GM12878 (cell line): ENCODE measurements around the gene TIPARP. TPM values are rescaled to one million over a fixed set of nuclear protein-coding genes. Genes with fewer than 3 reads are reported as not detected.
A peak's percentile ranks its signal among the peaks of the same experiment; 100 is the strongest.

ENCODE experiments used
- CHD1 ChIP-seq: IDR thresholded peaks from 2 replicates; pipeline ENCODE4 v1.6.1; 2012; ENCODE audit warnings: low read depth, low read length, improper control_type of control experiment
- ETV6 ChIP-seq, 2 experiments: fragments of 450-650 bp in 1 of 2; IDR thresholded peaks in 1 of 2; conservative IDR thresholded peaks in 1 of 2; 2 replicates each; pipeline ENCODE4 v1.6.1; 2014; ENCODE audit warnings: antibody characterized with exemption in 1 of 2, borderline replicate concordance in 1 of 2, low read depth in 1 of 2, mild to moderate bottlenecking in 1 of 2, moderate library complexity in 1 of 2
- HCFC1 ChIP-seq: fragments of 150-350 bp; IDR thresholded peaks from 2 replicates; pipeline ENCODE4 v1.6.1; 2014; ENCODE audit warnings: low read length
- HDGF ChIP-seq: fragments of 450-650 bp; IDR thresholded peaks from 2 replicates; pipeline ENCODE4 v1.6.1; 2016; ENCODE audit warnings: antibody characterized with exemption
- IKZF1 ChIP-seq: fragments of 450-650 bp; conservative IDR thresholded peaks from 2 replicates; pipeline ENCODE4 v1.6.1; 2017; ENCODE audit warnings: antibody characterized with exemption, mild to moderate bottlenecking
- JUNB ChIP-seq: IDR thresholded peaks from 2 replicates; pipeline ENCODE4 v1.6.1; 2016; ENCODE audit warnings: antibody characterized with exemption, mild to moderate bottlenecking
- LARP7 ChIP-seq: fragments of 450-650 bp; IDR thresholded peaks from 2 replicates; pipeline ENCODE4 v1.6.1; 2017; ENCODE audit warnings: mild to moderate bottlenecking
- MEF2B ChIP-seq: fragments of 450-650 bp; IDR thresholded peaks from 2 replicates; pipeline ENCODE4 v1.6.1; 2018; ENCODE audit warnings: mild to moderate bottlenecking, moderate library complexity; ENCODE audit not compliant: partially characterized antibody, poor library complexity, severe bottlenecking
- MYC ChIP-seq: IDR thresholded peaks from 2 replicates; pipeline ENCODE4 v1.6.1; 2011; ENCODE audit warnings: mild to moderate bottlenecking, low read length, moderate library complexity, inconsistent platforms; ENCODE audit not compliant: insufficient read depth, insufficient replicate concordance, insufficient read length, severe bottlenecking
- POLR2AphosphoS5 ChIP-seq: IDR thresholded peaks from 2 replicates; pipeline ENCODE4 v1.6.1; 2011; ENCODE audit warnings: mild to moderate bottlenecking, low read length, inconsistent platforms
- RAD21 ChIP-seq: IDR thresholded peaks from 2 replicates; pipeline ENCODE4 v1.6.1; 2011; ENCODE audit warnings: mild to moderate bottlenecking, low read depth, low read length, moderate library complexity; ENCODE audit not compliant: insufficient read depth
- RCOR1 ChIP-seq: conservative IDR thresholded peaks from 2 replicates; pipeline ENCODE4 v1.6.1; 2012; ENCODE audit warnings: low read depth, low read length, improper control_type of control experiment
- RELA ChIP-seq: fragments of 450-650 bp; IDR thresholded peaks from 2 replicates; pipeline ENCODE4 v1.8.0; 2014; ENCODE audit warnings: borderline replicate concordance; ENCODE audit not compliant: partially characterized antibody
- SIX5 ChIP-seq: IDR thresholded peaks from 2 replicates; pipeline ENCODE4 v1.6.1; 2011; ENCODE audit warnings: mild to moderate bottlenecking, low read depth, low read length, moderate library complexity; ENCODE audit not compliant: severe bottlenecking
- SPI1 ChIP-seq: IDR thresholded peaks from 2 replicates; pipeline ENCODE4 v1.6.1; 2011; ENCODE audit warnings: low read depth, mild to moderate bottlenecking, low read length, moderate library complexity, borderline replicate concordance; ENCODE audit not compliant: insufficient read depth
- SREBF1 ChIP-seq: IDR thresholded peaks from 2 replicates; pipeline ENCODE4 v1.6.1; 2012; ENCODE audit warnings: mild to moderate bottlenecking, low read length
- SUPT20H ChIP-seq: IDR thresholded peaks from 2 replicates; pipeline ENCODE4 v1.6.1; 2011; ENCODE audit warnings: low read depth, mild to moderate bottlenecking, low read length, moderate library complexity, borderline replicate concordance; ENCODE audit not compliant: control insufficient read depth
- TCF3 ChIP-seq: IDR thresholded peaks from 2 replicates; pipeline ENCODE4 v1.6.1; 2012; ENCODE audit warnings: low read depth, mild to moderate bottlenecking, low read length, borderline replicate concordance; ENCODE audit not compliant: insufficient read depth
- ZSCAN29 ChIP-seq: fragments of 450-650 bp; IDR thresholded peaks from 2 replicates; pipeline ENCODE4 v1.6.1; 2017; ENCODE audit warnings: mild to moderate bottlenecking, moderate library complexity
- polyA plus RNA-seq, 11 experiments: library from polyadenylated mRNA; depleted of rRNA in 4 of 11; unstranded in 6 of 11; stranded (reverse) in 5 of 11; fragments of >200 nt; fragmentation: Nextera tagmentation in 4 of 11; fragmentation: Illumina TruSeq in 1 of 11; extraction: Ambion mirVana in 4 of 11; extraction: Trizol in 1 of 11; gene quantifications; 1 replicate in 1 of 11; 2 replicates in 10 of 11; pipeline versions ENCODE4 v1.2.1 to v1.2.3, GENCODE V29; 2011 to 2016; ENCODE audit warnings: inconsistent platforms in 2 of 11, missing spikeins in 2 of 11, low read depth in 1 of 11
- total RNA-seq, 4 experiments: library from RNA; depleted of rRNA in 3 of 4; stranded (reverse); fragments of >200 nt in 3 of 4; fragmentation: Illumina TruSeq in 1 of 4; extraction: Trizol in 1 of 4; gene quantifications; 2 replicates each; pipeline versions ENCODE4 v1.2.1 to v1.2.3, GENCODE V29; 2013 to 2021
- TF ChIP-seq, protein P1 (sequence below): fragments of 450-650 bp; IDR thresholded peaks from 2 replicates; pipeline ENCODE4 v1.6.1; 2017; ENCODE audit warnings: mild to moderate bottlenecking, low read depth, inconsistent platforms; ENCODE audit not compliant: poor library complexity, severe bottlenecking
- TF ChIP-seq, protein P2 (sequence below): fragments of 150-350 bp; IDR thresholded peaks from 2 replicates; pipeline ENCODE4 v1.6.1; 2016; ENCODE audit warnings: low read depth, low read length
- TF ChIP-seq, protein P3 (sequence below): IDR thresholded peaks from 2 replicates; pipeline ENCODE4 v1.6.1; 2011; ENCODE audit warnings: borderline replicate concordance, low read depth, mild to moderate bottlenecking, moderate library complexity, low read length; ENCODE audit not compliant: insufficient read depth, poor library complexity, severe bottlenecking
- TF ChIP-seq, protein P4 (sequence below): IDR thresholded peaks from 2 replicates; pipeline ENCODE4 v1.6.1; 2011; ENCODE audit warnings: mild to moderate bottlenecking, low read depth, low read length, moderate library complexity; ENCODE audit not compliant: insufficient replicate concordance

The TIPARP gene
- total and polyA plus RNA-seq, 10 of the 15 experiments (the other 5 are each of a cell fraction or from before 2014, with no cell fraction given): 3.2 to 21.5 (median 12.0) TPM

DNA sequence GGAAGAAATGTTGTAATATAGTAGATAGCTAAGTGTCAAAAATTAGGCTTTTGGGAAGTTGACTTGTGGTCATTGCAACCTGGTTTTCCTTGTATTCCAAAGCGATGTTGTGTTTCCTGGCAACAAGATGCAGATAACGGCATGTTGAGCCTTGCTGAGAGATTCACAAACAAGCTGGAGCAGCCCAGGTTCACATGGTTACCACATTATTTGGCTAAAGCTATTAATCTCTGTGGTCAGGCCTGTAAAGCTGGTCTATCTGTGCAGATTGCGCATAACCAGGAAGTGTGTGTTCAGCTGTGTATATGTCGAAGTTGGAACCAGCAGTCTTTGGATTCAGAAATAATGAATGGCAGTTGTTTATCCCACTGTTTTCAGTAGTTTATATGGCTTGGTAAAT, 6.6 kb downstream of the TIPARP start (continued):
- TF ChIP-seq SUPT20H (no peak), IKZF1 (peak; percentile 60), SPI1 (0 out of 2 replicates have a peak, but pooled peaks have one; percentile 14), MEF2B (peak; percentile 34), ZSCAN29 (no peak), RELA (no peak), HDGF (0 out of 2 replicates have a peak, but pooled peaks have one; percentile 47), RCOR1 (no peak), RAD21 (no peak), LARP7 (no peak), ETV6 (conservative IDR thresholded peaks at IDR 0.05 in 1 of 2, IDR thresholded peaks at IDR 0.05 in 1 of 2; ENCODE audit: borderline replicate concordance in 1 of 2, low read depth in 1 of 2) (no peak), JUNB (no peak), POLR2AphosphoS5 (0 out of 2 replicates have a peak, but pooled peaks have one; percentile 38), CHD1 (0 out of 2 replicates have a peak, but pooled peaks have one; percentile 56), MYC (no peak), TCF3 (no peak), HCFC1 (no peak), SREBF1 (no peak), SIX5 (no peak)
- TF ChIP-seq, protein P1, sequence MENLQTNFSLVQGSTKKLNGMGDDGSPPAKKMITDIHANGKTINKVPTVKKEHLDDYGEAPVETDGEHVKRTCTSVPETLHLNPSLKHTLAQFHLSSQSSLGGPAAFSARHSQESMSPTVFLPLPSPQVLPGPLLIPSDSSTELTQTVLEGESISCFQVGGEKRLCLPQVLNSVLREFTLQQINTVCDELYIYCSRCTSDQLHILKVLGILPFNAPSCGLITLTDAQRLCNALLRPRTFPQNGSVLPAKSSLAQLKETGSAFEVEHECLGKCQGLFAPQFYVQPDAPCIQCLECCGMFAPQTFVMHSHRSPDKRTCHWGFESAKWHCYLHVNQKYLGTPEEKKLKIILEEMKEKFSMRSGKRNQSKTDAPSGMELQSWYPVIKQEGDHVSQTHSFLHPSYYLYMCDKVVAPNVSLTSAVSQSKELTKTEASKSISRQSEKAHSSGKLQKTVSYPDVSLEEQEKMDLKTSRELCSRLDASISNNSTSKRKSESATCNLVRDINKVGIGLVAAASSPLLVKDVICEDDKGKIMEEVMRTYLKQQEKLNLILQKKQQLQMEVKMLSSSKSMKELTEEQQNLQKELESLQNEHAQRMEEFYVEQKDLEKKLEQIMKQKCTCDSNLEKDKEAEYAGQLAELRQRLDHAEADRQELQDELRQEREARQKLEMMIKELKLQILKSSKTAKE: peak; percentile 27
- TF ChIP-seq, protein P2, sequence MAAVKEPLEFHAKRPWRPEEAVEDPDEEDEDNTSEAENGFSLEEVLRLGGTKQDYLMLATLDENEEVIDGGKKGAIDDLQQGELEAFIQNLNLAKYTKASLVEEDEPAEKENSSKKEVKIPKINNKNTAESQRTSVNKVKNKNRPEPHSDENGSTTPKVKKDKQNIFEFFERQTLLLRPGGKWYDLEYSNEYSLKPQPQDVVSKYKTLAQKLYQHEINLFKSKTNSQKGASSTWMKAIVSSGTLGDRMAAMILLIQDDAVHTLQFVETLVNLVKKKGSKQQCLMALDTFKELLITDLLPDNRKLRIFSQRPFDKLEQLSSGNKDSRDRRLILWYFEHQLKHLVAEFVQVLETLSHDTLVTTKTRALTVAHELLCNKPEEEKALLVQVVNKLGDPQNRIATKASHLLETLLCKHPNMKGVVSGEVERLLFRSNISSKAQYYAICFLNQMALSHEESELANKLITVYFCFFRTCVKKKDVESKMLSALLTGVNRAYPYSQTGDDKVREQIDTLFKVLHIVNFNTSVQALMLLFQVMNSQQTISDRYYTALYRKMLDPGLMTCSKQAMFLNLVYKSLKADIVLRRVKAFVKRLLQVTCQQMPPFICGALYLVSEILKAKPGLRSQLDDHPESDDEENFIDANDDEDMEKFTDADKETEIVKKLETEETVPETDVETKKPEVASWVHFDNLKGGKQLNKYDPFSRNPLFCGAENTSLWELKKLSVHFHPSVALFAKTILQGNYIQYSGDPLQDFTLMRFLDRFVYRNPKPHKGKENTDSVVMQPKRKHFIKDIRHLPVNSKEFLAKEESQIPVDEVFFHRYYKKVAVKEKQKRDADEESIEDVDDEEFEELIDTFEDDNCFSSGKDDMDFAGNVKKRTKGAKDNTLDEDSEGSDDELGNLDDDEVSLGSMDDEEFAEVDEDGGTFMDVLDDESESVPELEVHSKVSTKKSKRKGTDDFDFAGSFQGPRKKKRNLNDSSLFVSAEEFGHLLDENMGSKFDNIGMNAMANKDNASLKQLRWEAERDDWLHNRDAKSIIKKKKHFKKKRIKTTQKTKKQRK: no peak
- TF ChIP-seq, protein P3, sequence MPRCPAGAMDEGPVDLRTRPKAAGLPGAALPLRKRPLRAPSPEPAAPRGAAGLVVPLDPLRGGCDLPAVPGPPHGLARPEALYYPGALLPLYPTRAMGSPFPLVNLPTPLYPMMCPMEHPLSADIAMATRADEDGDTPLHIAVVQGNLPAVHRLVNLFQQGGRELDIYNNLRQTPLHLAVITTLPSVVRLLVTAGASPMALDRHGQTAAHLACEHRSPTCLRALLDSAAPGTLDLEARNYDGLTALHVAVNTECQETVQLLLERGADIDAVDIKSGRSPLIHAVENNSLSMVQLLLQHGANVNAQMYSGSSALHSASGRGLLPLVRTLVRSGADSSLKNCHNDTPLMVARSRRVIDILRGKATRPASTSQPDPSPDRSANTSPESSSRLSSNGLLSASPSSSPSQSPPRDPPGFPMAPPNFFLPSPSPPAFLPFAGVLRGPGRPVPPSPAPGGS: no peak
- TF ChIP-seq, protein P4, sequence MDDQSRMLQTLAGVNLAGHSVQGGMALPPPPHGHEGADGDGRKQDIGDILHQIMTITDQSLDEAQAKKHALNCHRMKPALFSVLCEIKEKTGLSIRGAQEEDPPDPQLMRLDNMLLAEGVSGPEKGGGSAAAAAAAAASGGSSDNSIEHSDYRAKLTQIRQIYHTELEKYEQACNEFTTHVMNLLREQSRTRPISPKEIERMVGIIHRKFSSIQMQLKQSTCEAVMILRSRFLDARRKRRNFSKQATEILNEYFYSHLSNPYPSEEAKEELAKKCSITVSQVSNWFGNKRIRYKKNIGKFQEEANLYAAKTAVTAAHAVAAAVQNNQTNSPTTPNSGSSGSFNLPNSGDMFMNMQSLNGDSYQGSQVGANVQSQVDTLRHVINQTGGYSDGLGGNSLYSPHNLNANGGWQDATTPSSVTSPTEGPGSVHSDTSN: peak; percentile 77
